Heart right ventricle (tissue), 16 donors: ENCODE data around the gene LITAF. TPM values are rescaled to one million over a fixed set of nuclear protein-coding genes. Genes with fewer than 3 reads are reported as not detected.
"Not testable (repeated sequence)": the region's sequence is repeated elsewhere in the genome, so short reads cannot be mapped to it uniquely, and the experiment has no call there.

ENCODE experiments used
- ATAC-seq, 8 donors: fragments of 200-7000 bp; cut with Tn5 transposase; one replicate each; pipeline ENCODE4 v1.9.1; 2020; ENCODE audit warnings: mild to moderate bottlenecking in 8 of 8, moderate library complexity in 8 of 8, moderate number of reproducible peaks in 1 of 8
- DNase-seq, 2 donors: peaks; one replicate each; pipeline ENCODE4 v3.0.0-alpha.2; 2020
- H3K27ac ChIP-seq, 10 donors: fragments of 200-600 bp; sonication (generic) in 2 of 10; one replicate each; pipeline versions ENCODE4 v1.5.0 to v1.8.0; 2020 to 2022; ENCODE audit warnings: mild to moderate bottlenecking in 3 of 10
- H3K27me3 ChIP-seq, 7 donors: fragments of 200-600 bp; one replicate each; pipeline ENCODE4 v1.8.0; 2021 to 2022; ENCODE audit warnings: mild to moderate bottlenecking in 2 of 7
- H3K36me3 ChIP-seq, 9 donors: fragments of 200-600 bp; sonication (generic) in 1 of 9; one replicate each; pipeline versions ENCODE4 v1.5.0 to v1.8.0; 2020 to 2022; ENCODE audit warnings: mild to moderate bottlenecking in 2 of 9
- H3K4me1 ChIP-seq, 9 donors: fragments of 200-600 bp; sonication (generic) in 1 of 9; one replicate each; pipeline versions ENCODE4 v1.5.0 to v1.8.0; 2020 to 2022; ENCODE audit warnings: mild to moderate bottlenecking in 4 of 9
- H3K4me3 ChIP-seq, 10 donors: fragments of 200-600 bp; sonication (generic) in 2 of 10; one replicate each; pipeline versions ENCODE4 v1.5.0 to v1.8.0; 2020 to 2022; ENCODE audit warnings: mild to moderate bottlenecking in 7 of 10, moderate library complexity in 2 of 10
- H3K9me3 ChIP-seq, 11 donors: fragments of 200-600 bp in 10 of 11; sonication (generic) in 2 of 11; one replicate each; pipeline versions ENCODE4 v1.5.0 to v1.8.0; 2013 to 2022; ENCODE audit warnings: mild to moderate bottlenecking in 2 of 11, control low read depth in 1 of 11, moderate library complexity in 1 of 11
- CTCF ChIP-seq, 9 donors: fragments of 200-600 bp; sonication (generic) in 2 of 9; IDR thresholded peaks; one replicate each; pipeline versions ENCODE4 v1.5.0 to v1.8.0; 2021 to 2022; ENCODE audit warnings: antibody characterized with exemption in 9 of 9, mild to moderate bottlenecking in 5 of 9, moderate library complexity in 1 of 9
- WGBS, 2 donors: extraction: QIAGEN DNeasy Blood & Tissue Kit; methylation state at CpG; one replicate each; pipeline ENCODE4 v1.1.7; 2013; ENCODE audit warnings: inconsistent platforms in 1 of 2; 5-methylcytosine and 5-hydroxymethylcytosine counted together
- intact Hi-C, 10 donors: fragments of 100-400 bp; cut with DNase I; formaldehyde crosslinking; loops; one replicate each; pipeline versions ENCODE4 v1.11.1 to v1.14.2; 2022
- polyA plus RNA-seq, 2 donors: library from polyadenylated mRNA; stranded (reverse); fragments of 200-250 nt; gene quantifications; one replicate each; pipeline ENCODE4 v1.2.3, GENCODE V29; 2013
- total RNA-seq, 10 donors: library from RNA; stranded (reverse); fragmentation: NEBNext Ultra II Directional in 3 of 10; extraction: Animal tissue kit (Norgen Biotek cat#: 25700) in 3 of 10; gene quantifications; one replicate each; pipeline versions ENCODE4 v1.2.1 to v1.2.4, GENCODE V29; 2021 to 2023
- donor health status: Arrhythmogenic right ventricular cardiomyopathy.
- donor health status: ischemic (EF 13 %, LVEDD 7.1; RV severe dilation, severe dysfunction).
- donor health status: healthy with polysubstance abuse.
- donor health status: DM: no; HTN: yes; CAD: no.
- donor health status: DM: no; HTN: no; CAD: no.
- donor health status: ischemic (EF 25% LVEDD 6.9; RV normal size, moderate dysfunction).
- donor health status: ischemic (EF 25% LVEDD 5.7; RV mildly dilated, moderate dysfunction).
- donor health status: healthy.
- donor health status: DM: yes; HTN: yes; CAD: no.
- donor health status: Ischemic cardiomyopathy.
- donor health status: ischemic (EF 35%, LVEDD 5.7; RV mildly dilated, moderate dysfunction).
- donor health status: nonischemic (EF 11% LVEDD 7.7; RV severe dilation, severe dysfunction).
- donor health status: DM: yes; HTN: yes; CAD: no.
- donor health status: PGD.
- donor health status: ischemic (EF 29% LVEDD 5.4; RV normal size, mild dysfunction).
- donor health status: nonischemic (EF 23%, LVEDD 6.1; RV moderate dilation, normal function).

LITAF gene
- total and polyA plus RNA-seq, 12 donors, result 13.3 to 96.9 (median 38.2) TPM

GRCh38 chr16:11507350-11507749 lies 79.4 kb downstream of the LITAF start:
- DNase-seq, result no peak
- TF ChIP-seq CTCF (IDR thresholded peaks at IDR 0.05), result no peak
- Histone ChIP-seq H3K27me3 (no peaks in the 10 kb centered on the region), H3K4me3 (no peak overlapping the region), H3K27ac (no peak overlapping the region), H3K4me1 (no peaks in the 10 kb centered on the region), H3K36me3 (no peaks in the 10 kb centered on the region), H3K9me3 (peaks cover 0 to 4% (median 0%) of the 10 kb centered on the region in 11 donors)
- intact Hi-C loops, result loop anchor here in 2 of 10 donors (10.0 kb wide), 2 partner anchors 93 to 103 kb away; no protein-coding TSS in a partner anchor
- WGBS, 2 donors, result 90 to 96% methylated on average over 7 of the region's 7 CpGs
- no peak for ATAC-seq

- Histone ChIP-seq H3K36me3 (no peaks in the 10 kb centered on the region), H3K4me3 (no peak overlapping the region), H3K4me1 (no peaks in the 10 kb centered on the region), H3K27me3 (no peaks in the 10 kb centered on the region), H3K9me3 (peaks cover 0 to 4% (median 0%) of the 10 kb centered on the region in 11 donors), H3K27ac (no peak overlapping the region)
- TF ChIP-seq CTCF (IDR thresholded peaks at IDR 0.05), result peak in 1 of 9 donors; percentile 15
- intact Hi-C loops, result loop anchor here in 2 of 10 donors (10.0 kb wide), 2 partner anchors 92 to 102 kb away; no protein-coding TSS in a partner anchor
- WGBS, 2 donors, result 75 to 77% methylated on average over 12 of the region's 12 CpGs
- DNase-seq (no peak), ATAC-seq (peak in 2 of 8 donors; percentile 24 to 35)
Measured at GRCh38 chr16:11506741-11507305, 79.9 kb downstream of the LITAF start.

- H3K36me3 ChIP-seq, DNase-seq, H3K27me3 ChIP-seq, H3K9me3 ChIP-seq, H3K27ac ChIP-seq, ATAC-seq, H3K4me1 ChIP-seq, H3K4me3 ChIP-seq: not testable (repeated sequence)
- WGBS, 2 donors, result 86 to 89% methylated on average over 13 of the region's 13 CpGs
- intact Hi-C loops, result loop anchor here in 2 of 10 donors (10.0 kb wide), 2 partner anchors 89 to 99 kb away; no protein-coding TSS in a partner anchor
Measured at GRCh38 chr16:11504261-11504660, 82.5 kb downstream of the LITAF start.

GRCh38 chr16:11503566-11503965 lies 83.2 kb downstream of the LITAF start:
- Histone ChIP-seq H3K27ac (no peak overlapping the region), H3K9me3 (no peaks in the 10 kb centered on the region), H3K36me3 (no peaks in the 10 kb centered on the region), H3K4me1 (peaks cover 0 to 2% (median 0%) of the 10 kb centered on the region in 9 donors), H3K27me3 (no peaks in the 10 kb centered on the region), H3K4me3 (no peak overlapping the region)
- ATAC-seq (no peak), DNase-seq (no peak)
- WGBS, 2 donors, result 71 to 73% methylated on average over 10 of the region's 10 CpGs
- intact Hi-C loops, result loop anchor here in 2 of 10 donors (10.0 kb wide), 2 partner anchors 89 to 99 kb away; no protein-coding TSS in a partner anchor
- TF ChIP-seq CTCF (IDR thresholded peaks at IDR 0.05), result no peak

GRCh38 chr16:11502239-11502638 lies 84.5 kb downstream of the LITAF start:
- no peak for TF ChIP-seq CTCF (IDR thresholded peaks at IDR 0.05)
- Histone ChIP-seq H3K36me3 (no peaks in the 10 kb centered on the region), H3K27me3 (no peaks in the 10 kb centered on the region), H3K9me3 (no peaks in the 10 kb centered on the region), H3K4me1 (peaks cover 3 to 15% (median 8%) of the 10 kb centered on the region in 9 donors), H3K4me3 (no peak overlapping the region), H3K27ac (no peak overlapping the region)
- ATAC-seq (no peak), DNase-seq (no peak)
- WGBS, 2 donors, result 69 to 71% methylated on average over 4 of the region's 4 CpGs
- intact Hi-C loops, result loop anchor here in 2 of 10 donors (10.0 kb wide), 2 partner anchors 87 to 97 kb away; no protein-coding TSS in a partner anchor
